Neutrophil (primary cell): ENCODE results near the gene KIAA0753.

Experiments used
- H3K27ac ChIP-seq: fragments of 200-600 bp; sonication (generic); 2 replicates; pipeline ENCODE4 v1.5.1; 2016; ENCODE audit warnings: mild to moderate bottlenecking, moderate library complexity
- H3K27me3 ChIP-seq: fragments of 200-600 bp; sonication (generic); 2 replicates; pipeline ENCODE4 v1.6.0; 2016; ENCODE audit warnings: mild to moderate bottlenecking
- H3K36me3 ChIP-seq: fragments of 200-600 bp; sonication (generic); 2 replicates; pipeline ENCODE4 v1.5.1; 2017
- H3K4me1 ChIP-seq, 2 experiments: fragments of 200-600 bp in 1 of 2; sonication (generic) in 1 of 2; 1 replicate in 1 of 2; 2 replicates in 1 of 2; pipeline versions ENCODE4 v1.5.1 to v1.6.1; 2013 to 2016; ENCODE audit warnings: low read depth in 1 of 2, low read length in 1 of 2, mild to moderate bottlenecking in 1 of 2, moderate library complexity in 1 of 2; ENCODE audit not compliant: control insufficient read depth in 1 of 2, insufficient read depth in 1 of 2
- H3K4me3 ChIP-seq, 2 experiments: fragments of 200-600 bp in 1 of 2; sonication (generic) in 1 of 2; 1 replicate in 1 of 2; 2 replicates in 1 of 2; pipeline ENCODE4 v1.5.1; 2013 to 2016; ENCODE audit warnings: low read depth in 1 of 2, low read length in 1 of 2, mild to moderate bottlenecking in 1 of 2, moderate library complexity in 1 of 2
- H3K9me3 ChIP-seq: fragments of 200-600 bp; sonication (generic); 2 replicates; pipeline ENCODE4 v1.5.1; 2016
- TF ChIP-seq, protein P1 (sequence below): fragments of 200-600 bp; sonication (generic); IDR thresholded peaks from 2 replicates; pipeline ENCODE4 v1.5.1; 2016; ENCODE audit warnings: antibody characterized with exemption

KIAA0753 gene

DNA sequence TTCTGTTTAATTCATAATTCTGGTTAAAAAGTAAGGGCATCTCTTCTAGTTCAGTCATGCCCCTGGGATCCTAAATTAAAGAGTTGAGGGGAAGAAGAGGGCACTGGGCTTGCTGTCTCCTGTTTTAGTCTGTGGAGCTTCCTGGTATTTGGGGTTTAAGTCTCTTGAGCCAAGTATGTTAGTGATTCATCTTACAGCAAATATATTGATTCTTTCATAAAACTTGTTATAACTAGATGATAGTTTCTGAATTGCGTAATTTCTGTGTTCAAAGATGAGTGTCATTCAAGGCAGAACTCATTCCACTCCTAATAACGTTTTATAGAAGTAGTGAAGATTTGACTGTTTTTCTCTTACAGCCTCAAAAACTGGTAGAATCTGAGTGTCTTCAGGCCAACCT, 2.1 kb upstream of the KIAA0753 start:
- TF ChIP-seq, protein P1, sequence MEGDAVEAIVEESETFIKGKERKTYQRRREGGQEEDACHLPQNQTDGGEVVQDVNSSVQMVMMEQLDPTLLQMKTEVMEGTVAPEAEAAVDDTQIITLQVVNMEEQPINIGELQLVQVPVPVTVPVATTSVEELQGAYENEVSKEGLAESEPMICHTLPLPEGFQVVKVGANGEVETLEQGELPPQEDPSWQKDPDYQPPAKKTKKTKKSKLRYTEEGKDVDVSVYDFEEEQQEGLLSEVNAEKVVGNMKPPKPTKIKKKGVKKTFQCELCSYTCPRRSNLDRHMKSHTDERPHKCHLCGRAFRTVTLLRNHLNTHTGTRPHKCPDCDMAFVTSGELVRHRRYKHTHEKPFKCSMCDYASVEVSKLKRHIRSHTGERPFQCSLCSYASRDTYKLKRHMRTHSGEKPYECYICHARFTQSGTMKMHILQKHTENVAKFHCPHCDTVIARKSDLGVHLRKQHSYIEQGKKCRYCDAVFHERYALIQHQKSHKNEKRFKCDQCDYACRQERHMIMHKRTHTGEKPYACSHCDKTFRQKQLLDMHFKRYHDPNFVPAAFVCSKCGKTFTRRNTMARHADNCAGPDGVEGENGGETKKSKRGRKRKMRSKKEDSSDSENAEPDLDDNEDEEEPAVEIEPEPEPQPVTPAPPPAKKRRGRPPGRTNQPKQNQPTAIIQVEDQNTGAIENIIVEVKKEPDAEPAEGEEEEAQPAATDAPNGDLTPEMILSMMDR, result no peak
- H3K4me3 ChIP-seq, result no peak overlapping the region
- peaks cover 51% of the 10 kb centered on the region for H3K36me3 ChIP-seq
- peaks cover 22 to 24% of the 10 kb centered on the region in 2 experiments for H3K4me1 ChIP-seq
- no peaks in the 10 kb centered on the region for H3K27me3 ChIP-seq
- H3K27ac ChIP-seq, result peak overlapping the region; percentile 11
- H3K9me3 ChIP-seq, result no peaks in the 10 kb centered on the region

DNA sequence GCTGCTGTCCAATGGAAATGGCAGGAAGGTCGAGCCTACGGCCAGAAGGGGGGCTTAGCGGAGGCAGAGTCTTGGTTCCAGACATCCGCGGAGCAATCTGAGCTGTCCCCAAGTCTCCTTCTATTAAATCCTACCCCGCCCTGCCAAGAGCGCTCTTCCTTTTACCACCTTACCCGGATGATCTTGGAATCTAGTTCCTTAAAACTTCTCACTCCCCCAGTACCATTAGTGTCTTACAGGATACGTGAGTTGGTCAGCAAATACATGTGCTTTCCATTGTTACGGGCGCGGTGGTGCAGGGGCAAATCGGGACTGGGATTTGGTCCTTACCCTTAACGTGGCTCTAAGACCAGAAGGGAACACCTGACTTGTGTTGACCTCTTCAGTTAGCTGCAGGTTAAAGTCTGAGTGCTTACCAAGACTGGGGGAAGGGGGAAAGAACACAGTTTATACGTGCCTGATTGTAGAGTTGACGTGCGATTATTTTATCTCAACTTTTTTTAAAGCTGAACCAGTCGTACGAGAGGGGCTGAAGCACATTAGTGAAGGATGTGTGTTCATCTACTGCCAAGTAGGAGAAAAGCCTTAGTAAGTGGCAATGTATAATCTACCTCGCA, 844 bp upstream of the KIAA0753 start:
- H3K4me1 ChIP-seq, result peaks cover 22 to 24% of the 10 kb centered on the region in 2 experiments
- peak overlapping the region; percentile 91 to 92 for H3K4me3 ChIP-seq
- peaks cover 38% of the 10 kb centered on the region for H3K36me3 ChIP-seq
- no peaks in the 10 kb centered on the region for H3K27me3 ChIP-seq
- TF ChIP-seq, protein P1, result no peak
- H3K27ac ChIP-seq, result peak overlapping the region; percentile 80
- no peaks in the 10 kb centered on the region for H3K9me3 ChIP-seq

DNA sequence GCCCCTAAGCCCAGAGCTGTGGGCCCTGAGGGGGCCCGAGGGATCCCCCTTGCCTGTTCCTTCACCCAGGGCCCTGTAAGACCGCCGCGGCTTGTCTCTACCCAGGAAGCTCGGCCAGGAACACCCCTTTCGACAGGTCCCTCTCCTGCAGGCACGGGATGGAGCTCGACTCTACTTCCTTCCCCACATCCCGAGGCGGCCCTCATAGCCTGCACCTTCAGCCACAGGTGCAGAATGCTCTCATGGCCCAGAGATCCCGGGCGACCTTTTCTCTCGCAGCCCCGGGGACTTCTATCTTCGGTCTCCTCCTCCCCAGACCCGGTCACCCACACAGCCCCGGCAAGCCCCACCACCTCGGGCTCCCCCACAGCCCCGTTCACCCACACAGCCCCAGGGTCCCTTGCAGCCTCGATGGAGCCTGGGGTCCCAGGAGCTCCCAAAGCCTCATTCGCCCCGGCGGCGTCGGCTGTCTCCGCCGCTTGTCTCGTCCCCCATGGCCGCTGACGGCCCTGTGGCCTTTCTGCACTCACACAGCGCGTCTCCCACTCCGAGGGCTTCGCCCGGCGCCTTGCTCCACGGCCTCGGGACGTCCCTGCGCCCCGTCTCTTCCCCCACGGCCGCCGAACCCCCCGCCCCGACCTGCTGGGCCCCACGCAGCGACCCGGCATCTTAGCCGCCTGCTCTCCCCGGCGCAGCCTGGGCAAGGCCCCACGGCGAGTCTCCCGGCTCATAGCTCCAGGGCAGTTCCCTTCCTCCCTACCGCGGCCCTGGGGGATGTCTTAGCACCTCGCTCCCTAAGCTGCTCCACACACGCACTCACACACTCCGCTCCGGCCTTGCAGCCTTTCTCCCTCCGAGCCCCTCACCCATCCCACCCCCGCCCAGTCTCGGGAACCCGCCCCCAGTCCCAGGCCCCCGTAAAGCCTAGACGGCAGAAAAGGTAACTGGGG, 650 bp downstream of the KIAA0753 start:
- Histone ChIP-seq H3K36me3 (peaks cover 28% of the 10 kb centered on the region), H3K27ac (peak overlapping the region; percentile 80), H3K9me3 (no peaks in the 10 kb centered on the region), H3K27me3 (no peaks in the 10 kb centered on the region), H3K4me3 (peak overlapping the region; percentile 91 to 92), H3K4me1 (peaks cover 22 to 24% of the 10 kb centered on the region in 2 experiments)
- TF ChIP-seq, protein P1, result no peak

DNA sequence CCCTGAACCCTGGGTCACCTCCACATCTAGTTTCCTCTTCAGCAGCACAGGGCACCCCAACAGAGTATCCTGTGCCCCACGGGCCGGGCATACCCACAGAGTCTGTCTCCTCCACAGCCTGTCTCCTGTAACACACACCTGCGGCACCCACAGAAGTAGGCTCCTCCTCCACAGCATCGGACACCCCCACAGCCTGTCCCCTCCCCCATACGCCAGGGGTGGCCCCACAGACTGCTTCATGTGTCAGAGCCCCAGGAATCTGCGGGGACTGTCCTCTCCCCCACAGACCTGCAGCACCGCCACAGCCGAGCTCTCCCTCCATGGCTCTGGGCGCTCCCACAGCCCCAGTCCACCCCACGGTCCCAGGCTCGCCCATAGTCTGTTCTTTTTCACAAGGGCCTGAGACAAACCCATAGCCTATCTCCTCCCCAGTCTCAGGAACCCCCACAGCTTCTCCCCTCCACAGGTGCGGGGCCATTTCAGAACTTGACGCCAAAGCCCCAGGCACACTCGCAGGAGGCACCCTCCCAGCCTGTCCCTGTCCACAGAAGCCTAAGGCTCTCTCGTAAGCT, 1.4 kb downstream of the KIAA0753 start:
- Histone ChIP-seq H3K27ac (peak overlapping the region; percentile 80), H3K9me3 (no peaks in the 10 kb centered on the region), H3K27me3 (no peaks in the 10 kb centered on the region), H3K36me3 (peaks cover 25% of the 10 kb centered on the region), H3K4me3 (peak overlapping the region; percentile 91 to 92), H3K4me1 (peaks cover 22 to 24% of the 10 kb centered on the region in 2 experiments)
- TF ChIP-seq, protein P1, result no peak

DNA sequence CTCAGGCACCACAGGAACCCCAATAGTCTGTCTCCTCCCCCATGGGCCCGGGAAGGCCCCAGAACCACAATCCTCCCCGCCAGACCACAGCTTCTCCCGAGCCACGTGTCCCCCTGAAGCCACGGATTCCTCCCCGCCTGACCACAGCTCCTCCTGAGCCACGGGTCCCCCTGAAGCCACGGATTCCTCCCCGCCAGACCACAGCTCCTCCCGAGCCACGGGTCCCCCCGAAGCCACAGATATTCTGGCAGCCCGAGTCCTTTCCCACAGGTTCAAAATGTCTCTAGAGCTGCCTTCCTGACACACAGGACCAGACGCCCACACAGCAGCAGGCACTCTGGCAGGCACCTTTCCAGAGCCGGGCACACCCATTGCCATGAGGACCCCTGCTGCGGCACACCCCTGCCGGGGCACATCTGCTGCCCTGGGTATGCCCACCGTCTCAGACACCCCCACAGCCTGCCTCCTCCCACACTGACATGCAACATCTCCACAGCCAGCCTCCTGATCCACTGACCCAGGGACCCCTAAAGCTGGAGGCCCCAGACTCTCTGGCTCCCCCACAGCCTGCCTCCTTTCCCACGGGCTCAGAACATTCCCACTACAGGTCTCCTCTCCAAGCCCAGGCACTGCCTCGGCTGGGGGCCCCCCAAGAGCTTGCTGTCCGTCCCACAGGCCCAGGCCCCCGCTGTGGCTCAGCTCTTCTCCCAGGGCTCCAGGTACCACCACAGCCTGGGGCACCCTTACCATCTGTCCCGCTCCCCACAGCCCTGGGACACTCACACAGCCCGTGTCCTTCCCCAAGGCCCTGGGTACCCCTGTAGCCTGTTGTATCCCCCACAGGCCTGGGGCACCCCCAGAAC, 2.2 kb downstream of the KIAA0753 start:
- H3K9me3 ChIP-seq, result no peaks in the 10 kb centered on the region
- no peak overlapping the region for H3K27ac ChIP-seq
- TF ChIP-seq, protein P1, result no peak
- H3K4me3 ChIP-seq, result no peak overlapping the region
- H3K27me3 ChIP-seq, result no peaks in the 10 kb centered on the region
- peaks cover 23% of the 10 kb centered on the region for H3K36me3 ChIP-seq
- peaks cover 22 to 24% of the 10 kb centered on the region in 2 experiments for H3K4me1 ChIP-seq
